Activated T-cell treated with anti-CD3 and anti-CD28 coated beads, Interleukin-2, amount 50 U/mL, for 24 hours (primary cell): ENCODE results near the gene TMEM248.
"Not testable (repeated sequence)": the region's sequence is repeated elsewhere in the genome, so short reads cannot be mapped to it uniquely, and the experiment has no call there.

Experiments used
- DNase-seq: peaks from one replicate; pipeline ENCODE4 v3.0.0-alpha.2; 2020
- H3K27ac Mint-ChIP-seq: 2 replicates; pipeline ENCODE4 v1.8.0; 2020; ENCODE audit warnings: mild to moderate bottlenecking, mixed read lengths
- H3K27me3 Mint-ChIP-seq: 2 replicates; pipeline ENCODE4 v1.8.0; 2020; ENCODE audit warnings: mixed read lengths
- H3K36me3 Mint-ChIP-seq: 2 replicates; pipeline ENCODE4 v1.8.0; 2020; ENCODE audit warnings: low read depth, mixed read lengths
- H3K4me1 Mint-ChIP-seq: 2 replicates; pipeline ENCODE4 v1.8.0; 2020; ENCODE audit warnings: low read depth, mixed read lengths
- H3K4me3 Mint-ChIP-seq: 2 replicates; pipeline ENCODE4 v1.8.0; 2020; ENCODE audit warnings: mild to moderate bottlenecking, moderate library complexity, mixed read lengths
- H3K9me3 Mint-ChIP-seq: 2 replicates; pipeline ENCODE4 v1.8.0; 2020; ENCODE audit warnings: mixed read lengths

TMEM248 gene, protein sequence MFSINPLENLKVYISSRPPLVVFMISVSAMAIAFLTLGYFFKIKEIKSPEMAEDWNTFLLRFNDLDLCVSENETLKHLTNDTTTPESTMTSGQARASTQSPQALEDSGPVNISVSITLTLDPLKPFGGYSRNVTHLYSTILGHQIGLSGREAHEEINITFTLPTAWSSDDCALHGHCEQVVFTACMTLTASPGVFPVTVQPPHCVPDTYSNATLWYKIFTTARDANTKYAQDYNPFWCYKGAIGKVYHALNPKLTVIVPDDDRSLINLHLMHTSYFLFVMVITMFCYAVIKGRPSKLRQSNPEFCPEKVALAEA

DNA sequence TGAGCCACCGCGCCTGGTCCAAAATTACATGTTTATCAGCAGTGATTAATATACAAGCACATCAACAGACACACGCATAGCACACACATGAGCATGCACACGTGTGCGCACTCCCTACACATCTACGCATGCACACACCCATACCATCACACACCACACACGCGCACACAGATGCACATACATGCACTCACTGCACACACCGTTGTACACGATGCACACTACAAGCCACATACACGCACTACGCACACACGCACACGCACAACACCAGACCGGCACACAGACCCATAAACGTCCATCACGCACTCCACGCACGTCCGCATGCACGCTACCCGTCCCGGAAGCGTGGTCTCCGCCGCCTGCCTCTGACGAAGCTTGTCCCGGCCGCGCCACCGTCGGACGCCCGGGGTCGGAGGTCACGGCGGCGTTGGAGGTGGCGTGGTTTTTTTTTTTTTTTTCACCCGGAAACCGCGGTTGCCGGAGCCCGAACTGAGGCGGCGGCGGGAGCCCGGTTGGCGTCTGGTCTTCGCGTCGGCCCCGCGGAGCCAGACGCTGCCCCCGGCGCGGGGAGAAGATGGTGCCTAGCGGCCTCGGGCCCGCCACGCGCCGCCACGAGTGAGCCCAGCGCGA is at the start of gene TMEM248:
Gene TMEM248 (plus strand): TSS at position 457 of the 627 bp plus-strand sequence. CDS start 20,641 bp downstream, outside the sequence.
- Mint-ChIP-seq H3K9me3 (no peaks in the 10 kb centered on the region), H3K4me1 (peaks cover 39% of the 10 kb centered on the region), H3K36me3 (peaks cover 37% of the 10 kb centered on the region), H3K4me3 (peak within 1 kb of the TSS; percentile 95), H3K27me3 (no peaks in the 10 kb centered on the region), H3K27ac (peak within 1 kb of the TSS; percentile 97)
- peak; percentile 96 for DNase-seq

DNA sequence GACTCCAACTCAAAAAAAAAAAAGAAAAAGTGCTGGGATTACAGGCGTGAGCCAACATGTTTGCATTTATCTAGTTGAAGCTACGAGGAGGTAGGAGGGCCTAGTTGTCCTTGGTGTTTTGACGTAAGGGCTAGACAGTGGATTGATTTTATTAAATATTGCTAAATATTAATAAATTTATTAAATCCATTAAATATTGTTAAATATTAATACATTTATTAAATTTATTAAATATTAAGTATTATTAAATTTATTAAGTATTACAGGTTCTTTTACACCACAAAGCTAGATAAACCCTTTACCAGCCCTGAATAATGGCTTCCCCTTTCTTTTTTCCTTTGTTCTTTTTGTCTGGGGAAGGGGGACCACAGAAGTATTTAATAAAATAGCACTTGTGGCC is 47.5 kb upstream of the TMEM248 start:
- Mint-ChIP-seq H3K36me3 (peaks cover 22% of the 10 kb centered on the region), H3K27ac (no peak overlapping the region), H3K4me3 (no peak overlapping the region), H3K27me3 (no peaks in the 10 kb centered on the region), H3K4me1 (peaks cover 22% of the 10 kb centered on the region), H3K9me3 (no peaks in the 10 kb centered on the region)
- DNase-seq, result no peak

DNA sequence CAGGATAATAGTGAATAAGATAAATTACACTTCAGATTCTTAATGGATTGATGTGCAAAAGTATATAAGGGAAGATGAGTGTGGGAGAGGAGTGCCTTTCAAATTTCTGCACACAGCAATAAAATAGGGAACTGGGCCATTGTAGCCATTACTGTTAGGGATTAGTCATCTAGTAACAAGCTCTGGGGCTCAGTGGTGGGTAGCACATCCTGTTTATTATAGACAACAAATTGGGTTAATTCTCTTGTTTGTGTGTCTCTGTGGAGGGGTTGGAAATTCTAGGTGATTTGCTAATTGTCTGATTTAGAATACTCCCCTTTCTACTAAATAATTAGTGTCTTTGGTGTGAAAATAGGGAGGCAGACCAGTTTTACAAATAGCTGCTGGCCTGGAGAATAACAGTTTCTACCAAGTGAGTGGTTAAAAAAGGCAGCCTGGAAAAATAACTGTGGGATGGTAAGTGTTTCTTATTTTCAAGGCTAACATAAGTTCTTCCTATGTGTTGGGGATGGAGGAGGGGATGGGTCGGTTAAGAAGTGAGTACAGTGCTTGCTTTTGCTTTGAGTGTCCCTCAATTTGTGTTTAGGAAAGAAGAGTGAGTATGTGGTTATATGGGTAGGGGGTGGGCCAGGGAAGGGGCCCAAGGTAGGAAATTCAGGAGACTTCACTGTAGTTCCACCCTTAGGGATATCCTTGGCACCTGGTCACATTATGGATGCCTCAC is 43.3 kb upstream of the TMEM248 start:
- no peak overlapping the region for H3K4me3 Mint-ChIP-seq
- peaks cover 9% of the 10 kb centered on the region for H3K4me1 Mint-ChIP-seq
- H3K9me3 Mint-ChIP-seq, result no peaks in the 10 kb centered on the region
- H3K27me3 Mint-ChIP-seq, result no peaks in the 10 kb centered on the region
- peak overlapping the region; percentile 37 for H3K27ac Mint-ChIP-seq
- H3K36me3 Mint-ChIP-seq, result peaks cover 30% of the 10 kb centered on the region
- no peak for DNase-seq

DNA sequence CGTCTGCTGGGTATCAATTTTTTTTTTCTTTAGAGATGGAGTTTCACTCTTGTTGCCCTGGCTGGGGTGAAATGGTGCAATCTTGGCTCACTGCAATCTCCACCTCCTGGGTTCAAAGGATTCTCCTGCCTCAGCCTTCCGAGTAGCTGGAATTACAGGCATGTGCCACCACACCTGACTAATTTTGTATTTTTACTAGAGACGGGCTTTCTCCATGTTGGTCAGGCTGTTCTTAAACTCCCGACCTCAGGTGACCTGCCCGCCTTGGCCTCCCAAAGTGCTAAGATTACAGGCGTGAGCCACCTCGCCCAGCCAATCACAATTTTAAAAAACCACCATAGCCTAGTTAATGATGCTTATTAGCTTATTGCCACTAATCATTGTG is 42.7 kb upstream of the TMEM248 start:
- not testable (repeated sequence) for H3K27me3 Mint-ChIP-seq, H3K27ac Mint-ChIP-seq
- peaks cover 11% of the 10 kb centered on the region for H3K4me1 Mint-ChIP-seq

DNA sequence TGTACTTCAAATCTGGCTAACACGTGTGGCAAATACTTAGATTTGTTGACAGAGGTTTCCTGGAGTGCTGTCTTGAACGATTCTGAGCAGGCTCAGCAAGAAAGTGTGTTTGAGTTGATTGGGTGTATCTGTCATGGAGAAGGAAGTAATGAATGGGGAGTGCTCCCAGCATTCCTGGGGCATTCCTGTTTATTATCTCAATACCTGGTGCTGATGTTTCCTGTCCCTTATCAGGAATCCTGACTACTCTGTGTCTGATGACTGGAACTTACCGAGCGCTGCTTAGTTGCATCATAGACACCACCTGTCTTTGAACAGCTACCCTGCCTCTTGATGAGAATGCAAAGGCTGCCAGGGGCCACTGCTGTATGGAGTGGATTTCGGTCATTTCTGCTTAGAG is 41.0 kb upstream of the TMEM248 start:
- H3K36me3 Mint-ChIP-seq, result peaks cover 47% of the 10 kb centered on the region
- DNase-seq, result no peak
- H3K27ac Mint-ChIP-seq, result peak overlapping the region; percentile 2
- no peaks in the 10 kb centered on the region for H3K27me3 Mint-ChIP-seq
- H3K4me3 Mint-ChIP-seq, result no peak overlapping the region
- H3K4me1 Mint-ChIP-seq, result peaks cover 26% of the 10 kb centered on the region
- no peaks in the 10 kb centered on the region for H3K9me3 Mint-ChIP-seq

More for the DNA sequence above, 42.7 kb upstream of the TMEM248 start:
- H3K4me3 Mint-ChIP-seq, H3K9me3 Mint-ChIP-seq, DNase-seq: not testable (repeated sequence)
- peaks cover 35% of the 10 kb centered on the region for H3K36me3 Mint-ChIP-seq

DNA sequence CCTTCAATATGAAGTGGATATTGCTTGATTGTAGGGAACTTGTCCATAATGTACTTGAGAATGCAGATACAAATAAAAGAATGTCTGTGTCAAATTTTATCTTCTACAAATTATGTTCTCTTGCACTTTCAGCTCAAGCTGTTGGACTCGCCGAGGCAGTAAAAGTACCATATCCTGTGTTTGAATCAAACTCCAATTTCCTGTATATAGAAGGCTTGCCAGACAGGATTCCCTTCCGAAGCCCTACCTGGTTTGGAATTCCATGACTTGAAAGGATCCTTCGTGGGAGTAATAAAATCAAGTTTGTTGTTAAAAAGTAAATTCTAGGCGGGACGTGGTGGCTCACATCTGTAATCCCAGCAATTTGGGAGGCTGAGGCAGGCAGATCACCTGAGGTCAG is 40.4 kb upstream of the TMEM248 start:
- H3K4me3 Mint-ChIP-seq, H3K27me3 Mint-ChIP-seq, H3K27ac Mint-ChIP-seq, DNase-seq, H3K9me3 Mint-ChIP-seq: not testable (repeated sequence)
- Mint-ChIP-seq H3K4me1 (peaks cover 32% of the 10 kb centered on the region), H3K36me3 (peaks cover 52% of the 10 kb centered on the region)

DNA sequence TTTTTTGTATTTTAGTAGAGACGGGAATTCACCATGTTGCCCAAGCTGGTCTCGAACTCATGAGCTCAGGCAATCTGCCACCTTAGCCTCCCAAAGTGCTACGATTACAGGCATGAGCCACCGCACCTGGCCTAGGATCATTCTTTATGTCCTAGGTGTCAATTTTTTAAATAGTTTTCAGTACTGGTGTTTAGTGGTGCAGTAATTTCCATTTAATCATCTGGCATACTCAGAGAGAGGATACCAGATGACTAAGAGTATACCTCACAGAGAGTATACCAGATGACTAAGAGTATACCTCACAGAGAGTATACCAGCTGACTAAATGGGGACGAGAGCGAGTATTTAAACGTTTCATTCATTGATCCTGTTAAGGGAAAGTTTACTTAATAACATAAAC is 37.3 kb upstream of the TMEM248 start:
- Mint-ChIP-seq H3K27ac (peak overlapping the region; percentile 83), H3K27me3 (no peaks in the 10 kb centered on the region), H3K4me1 (peaks cover 46% of the 10 kb centered on the region), H3K9me3 (no peaks in the 10 kb centered on the region), H3K4me3 (no peak overlapping the region), H3K36me3 (peaks cover 61% of the 10 kb centered on the region)
- DNase-seq, result no peak

DNA sequence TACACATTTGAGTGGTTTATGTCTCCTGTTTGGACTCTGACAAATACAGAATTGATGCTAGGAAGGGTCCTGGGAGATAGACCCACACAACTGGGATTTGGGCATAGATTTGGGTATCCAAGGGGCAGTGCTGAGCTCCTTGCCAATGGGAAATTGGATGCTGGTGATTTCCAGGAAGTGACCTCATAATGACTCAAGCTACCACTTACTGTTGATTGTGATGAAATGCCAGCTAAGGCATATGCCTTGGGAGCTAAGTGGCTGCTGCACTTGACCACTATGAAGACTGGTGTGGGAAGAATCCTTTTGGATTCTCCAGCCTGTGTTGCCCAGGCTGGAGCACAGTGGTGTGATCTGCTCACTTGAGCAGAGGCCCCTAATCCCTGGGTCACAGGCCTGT is 36.5 kb upstream of the TMEM248 start:
- H3K36me3 Mint-ChIP-seq, result peaks cover 61% of the 10 kb centered on the region
- DNase-seq, result not testable (repeated sequence)

DNA sequence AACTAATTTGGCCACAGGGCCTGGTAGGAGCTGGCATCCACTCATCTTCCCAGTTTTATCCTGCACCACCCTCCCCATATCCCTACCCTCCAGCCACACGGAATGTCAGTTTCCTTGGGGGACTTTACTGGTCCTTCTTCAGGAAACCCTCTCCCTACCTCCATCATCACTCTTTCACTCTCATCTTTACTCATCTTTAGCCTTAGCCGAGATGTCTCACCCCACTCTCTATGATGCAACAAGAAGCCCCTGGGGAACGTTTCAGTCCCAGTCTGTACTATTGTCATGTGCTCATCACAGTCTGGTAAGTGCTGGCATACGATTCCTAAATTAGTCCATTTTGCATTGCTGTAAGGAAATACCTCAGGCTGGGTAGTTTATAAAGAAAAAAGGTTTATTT is 34.9 kb upstream of the TMEM248 start:
- H3K36me3 Mint-ChIP-seq, result peaks cover 61% of the 10 kb centered on the region
- no peak for DNase-seq
- H3K27me3 Mint-ChIP-seq, result no peaks in the 10 kb centered on the region
- H3K4me3 Mint-ChIP-seq, result peak overlapping the region; percentile 18
- H3K27ac Mint-ChIP-seq, result peak overlapping the region; percentile 88
- H3K4me1 Mint-ChIP-seq, result peaks cover 46% of the 10 kb centered on the region
- no peaks in the 10 kb centered on the region for H3K9me3 Mint-ChIP-seq

More for the DNA sequence above, 36.5 kb upstream of the TMEM248 start:
- not testable (repeated sequence) for H3K4me3 Mint-ChIP-seq, H3K27me3 Mint-ChIP-seq, H3K9me3 Mint-ChIP-seq
- Mint-ChIP-seq H3K27ac (peak overlapping the region; percentile 40), H3K4me1 (peaks cover 46% of the 10 kb centered on the region)

DNA sequence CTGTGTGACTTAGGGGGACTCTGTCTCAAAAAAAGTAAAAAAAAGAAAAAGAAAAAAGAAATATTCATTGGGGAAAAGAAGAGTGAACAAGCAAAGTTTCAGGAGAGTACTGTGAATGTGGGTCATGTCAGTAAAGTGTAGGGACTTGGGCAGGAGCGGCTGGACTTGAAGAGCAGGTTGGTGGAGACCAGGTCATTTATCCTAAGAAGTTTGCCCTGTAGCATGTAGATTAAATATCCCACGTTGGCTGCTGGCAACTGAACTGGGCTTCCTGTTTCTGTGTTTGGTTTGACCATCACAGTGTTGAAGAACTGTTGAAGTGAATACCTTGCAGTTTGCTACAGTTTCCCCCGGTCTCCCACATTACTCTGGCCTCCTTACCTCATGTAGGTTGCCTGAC is 32.8 kb upstream of the TMEM248 start:
- Mint-ChIP-seq H3K36me3 (peaks cover 48% of the 10 kb centered on the region), H3K4me1 (peaks cover 45% of the 10 kb centered on the region)

DNA sequence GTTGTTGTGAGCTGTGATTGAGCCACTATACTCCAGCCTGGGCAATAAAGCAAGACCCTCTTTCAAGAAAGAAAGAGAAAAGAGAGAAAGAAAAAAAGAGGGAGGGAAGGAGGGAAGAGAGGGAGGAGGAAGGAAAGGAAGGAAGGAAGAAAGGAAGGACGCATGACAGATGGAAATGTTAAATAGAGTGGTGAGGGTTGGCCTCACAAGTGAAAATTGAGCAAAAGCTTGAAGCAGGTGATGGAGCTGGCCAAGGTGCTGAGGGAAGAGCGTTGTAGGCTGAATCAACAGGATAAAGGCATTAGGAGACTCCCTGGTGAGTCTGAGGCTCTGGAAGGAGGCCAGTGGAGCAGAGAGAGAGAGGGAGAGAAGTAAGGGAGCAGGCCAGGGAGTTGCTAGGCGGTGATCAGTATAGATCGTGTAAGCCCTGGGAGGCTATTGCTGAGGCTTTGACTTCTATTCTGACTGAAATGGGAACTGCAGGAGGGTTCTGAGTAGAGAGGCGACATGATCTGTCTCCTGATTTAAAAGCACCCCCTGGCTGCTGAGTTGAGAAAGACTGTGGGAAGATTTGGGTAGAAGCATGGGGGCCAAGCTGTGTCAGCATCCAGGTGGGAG is 26.5 kb upstream of the TMEM248 start:
- Mint-ChIP-seq H3K27me3 (no peaks in the 10 kb centered on the region), H3K36me3 (peaks cover 48% of the 10 kb centered on the region), H3K4me3 (no peak overlapping the region), H3K4me1 (no peaks in the 10 kb centered on the region), H3K27ac (peak overlapping the region; percentile 11), H3K9me3 (no peaks in the 10 kb centered on the region)
- no peak for DNase-seq

More for the DNA sequence above, 32.8 kb upstream of the TMEM248 start:
- not testable (repeated sequence) for DNase-seq, H3K9me3 Mint-ChIP-seq, H3K27ac Mint-ChIP-seq, H3K4me3 Mint-ChIP-seq, H3K27me3 Mint-ChIP-seq

DNA sequence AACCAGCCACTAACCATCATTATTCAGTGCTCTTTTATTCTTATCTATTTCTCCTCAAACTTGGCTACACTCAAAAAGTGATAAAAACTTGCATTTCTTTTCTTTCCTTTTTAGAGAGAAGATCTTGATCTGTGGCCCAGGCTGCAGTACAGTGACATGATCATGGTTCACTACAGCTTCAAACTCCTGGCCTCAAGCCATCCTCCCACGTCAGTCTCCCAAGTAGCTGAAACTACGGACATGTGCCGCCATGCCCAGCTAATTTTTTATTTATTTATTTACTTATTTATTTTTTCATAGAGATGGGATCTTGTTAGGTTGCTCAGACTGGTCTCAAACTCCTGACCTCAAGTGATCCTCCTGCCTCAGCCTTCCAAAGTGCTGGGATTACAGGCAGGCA is 24.6 kb upstream of the TMEM248 start:
- no peaks in the 10 kb centered on the region for H3K9me3 Mint-ChIP-seq
- H3K36me3 Mint-ChIP-seq, result peaks cover 39% of the 10 kb centered on the region
- no peaks in the 10 kb centered on the region for H3K27me3 Mint-ChIP-seq
- no peak for DNase-seq
- no peaks in the 10 kb centered on the region for H3K4me1 Mint-ChIP-seq
- no peak overlapping the region for H3K4me3 Mint-ChIP-seq
- H3K27ac Mint-ChIP-seq, result no peak overlapping the region

DNA sequence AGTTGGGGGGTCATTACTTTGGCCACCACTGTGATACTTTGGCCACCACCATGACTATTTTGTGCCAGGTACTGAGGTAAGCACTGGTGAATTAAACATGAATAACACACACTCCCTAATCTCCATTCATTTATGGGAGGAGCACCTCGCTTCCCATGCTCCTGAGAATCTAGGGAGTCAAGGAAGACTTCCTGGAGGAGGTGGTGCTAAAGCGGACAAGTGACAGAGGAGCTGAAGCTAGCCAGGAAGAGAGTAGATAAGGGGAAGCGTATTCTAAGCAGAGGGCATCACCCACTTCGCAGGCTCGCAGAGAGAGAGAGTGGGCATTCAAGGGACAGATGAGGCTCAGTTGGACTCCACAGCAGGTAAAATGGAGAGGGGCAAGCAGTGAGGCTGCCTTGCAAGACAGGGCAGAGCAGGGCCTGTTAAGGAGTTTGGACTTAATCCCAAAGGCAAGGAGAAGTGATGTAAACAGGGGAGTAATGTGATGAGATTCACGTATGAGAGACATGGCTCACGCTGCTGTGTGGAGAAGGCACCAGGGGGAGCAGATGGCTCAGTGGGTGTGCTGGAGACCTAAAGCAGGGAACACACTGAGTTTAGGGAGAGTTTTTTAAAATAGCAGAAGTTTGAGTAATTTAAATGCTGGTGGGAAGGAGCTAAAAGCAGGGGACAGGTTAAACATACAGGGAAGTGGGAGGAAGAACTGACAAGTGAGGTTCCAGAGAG is 21.3 kb upstream of the TMEM248 start:
- no peak for DNase-seq
- Mint-ChIP-seq H3K27ac (peak overlapping the region; percentile 31), H3K27me3 (no peaks in the 10 kb centered on the region)

More for the DNA sequence above, 21.3 kb upstream of the TMEM248 start:
- Mint-ChIP-seq H3K4me3 (no peak overlapping the region), H3K4me1 (no peaks in the 10 kb centered on the region), H3K9me3 (no peaks in the 10 kb centered on the region), H3K36me3 (peaks cover 36% of the 10 kb centered on the region)
